GM12878 (cell line): ENCODE measurements around the gene MCC. TPM values are rescaled to one million over a fixed set of nuclear protein-coding genes. Genes with fewer than 3 reads are reported as not detected.

Experiments used
- ATAC-seq: fragments of 200-7000 bp; cut with Tn5 transposase; 3 replicates; pipeline ENCODE4 v1.9.1; 2020; ENCODE audit warnings: mild to moderate bottlenecking, moderate library complexity
- BruUV-seq: library from RNA; stranded (reverse); fragments of 400-500 nt; replicated peaks from 2 replicates; lab custom pipeline; 2021; lab: Mats Ljungman, UMichigan
- CTCF ChIA-PET: fragments of 300-600 bp; sonication (Branson Sonifier 250); formaldehyde crosslinking; extraction: SDS; loops from one replicate; lab custom pipeline; 2021; ENCODE audit warnings: inconsistent platforms; lab: Yijun Ruan, JAX
- POLR2A ChIA-PET: fragments of 350-600 bp; formaldehyde crosslinking; extraction: SDS; loops from one replicate; lab custom pipeline; 2021; ENCODE audit warnings: inconsistent platforms; lab: Charles Lee
- RAD21 ChIA-PET: fragments of 300-600 bp; sonication (Branson Sonifier 250); formaldehyde crosslinking; loops from one replicate; lab custom pipeline; 2023; ENCODE audit warnings: antibody characterized with exemption; ENCODE audit not compliant: unreplicated experiment; lab: Charles Lee
- SMC1A ChIA-PET: fragments of 300-600 bp; sonication (Branson Sonifier 250); formaldehyde crosslinking; loops from one replicate; lab custom pipeline; 2023; ENCODE audit not compliant: unreplicated experiment, uncharacterized antibody; lab: Charles Lee
- DNase-seq: peaks from one replicate; pipeline ENCODE4 v3.0.0-alpha.2; 2011; ENCODE audit warnings: low read depth, low spot score
- FAIRE-seq: peaks from 3 replicates; lab custom pipeline; 2011; peaks lifted over from hg19 to GRCh38; lab: Jason Lieb, UNC
- H2AFZ ChIP-seq: 2 replicates; pipeline ENCODE4 v1.6.0; 2011; ENCODE audit warnings: low read depth, low read length, control low read depth; ENCODE audit not compliant: control insufficient read depth
- H3K27ac ChIP-seq: 2 replicates; pipeline ENCODE4 v1.5.1; 2011; ENCODE audit warnings: control low read depth; ENCODE audit not compliant: control insufficient read depth, insufficient read depth
- H3K27me3 ChIP-seq, 2 experiments: replicated peaks in 1 of 2; 2 replicates each; pipeline versions ENCODE4 v1.6.0 to v1.6.1; 2011; ENCODE audit warnings: low read length in 1 of 2; ENCODE audit not compliant: control insufficient read depth in 2 of 2, insufficient read depth in 2 of 2
- H3K36me3 ChIP-seq, 2 experiments: 2 replicates each; pipeline ENCODE4 v1.5.1; 2011; ENCODE audit warnings: low read length in 1 of 2; ENCODE audit not compliant: control insufficient read depth in 2 of 2, insufficient read depth in 2 of 2
- H3K4me1 ChIP-seq: 2 replicates; pipeline ENCODE4 v1.6.1; 2011; ENCODE audit warnings: mild to moderate bottlenecking, low read length, moderate library complexity, mixed read lengths; ENCODE audit not compliant: control insufficient read depth, insufficient read depth
- H3K4me2 ChIP-seq: 2 replicates; pipeline ENCODE4 v1.6.0; 2011; ENCODE audit warnings: control low read depth; ENCODE audit not compliant: control insufficient read depth, insufficient read depth
- H3K4me3 ChIP-seq: fragments of 200-600 bp; sonication (generic); 2 replicates; pipeline ENCODE4 v1.5.1; 2016
- H3K79me2 ChIP-seq: 2 replicates; pipeline ENCODE4 v1.6.0; 2011; ENCODE audit warnings: low read length; ENCODE audit not compliant: control insufficient read depth, insufficient read depth
- H3K9ac ChIP-seq: 2 replicates; pipeline ENCODE4 v1.8.0; 2011; ENCODE audit warnings: low read length, control low read depth, mixed read lengths; ENCODE audit not compliant: control insufficient read depth, insufficient read depth
- H3K9me3 ChIP-seq: replicated peaks from 3 replicates; pipeline ENCODE4 v1.5.1; 2011; ENCODE audit warnings: mild to moderate bottlenecking, low read length; ENCODE audit not compliant: control insufficient read depth, insufficient read depth
- H4K20me1 ChIP-seq: 2 replicates; pipeline ENCODE4 v1.6.0; 2011; ENCODE audit not compliant: control insufficient read depth, insufficient read depth
- HCFC1 ChIP-seq: fragments of 150-350 bp; IDR thresholded peaks from 2 replicates; pipeline ENCODE4 v1.6.1; 2014; ENCODE audit warnings: low read length
- MYB ChIP-seq: fragments of 150-350 bp; IDR thresholded peaks from 2 replicates; pipeline ENCODE4 v1.6.1; 2014; ENCODE audit warnings: mild to moderate bottlenecking, low read depth, low read length, borderline replicate concordance
- NFYB ChIP-seq: IDR thresholded peaks from 2 replicates; pipeline ENCODE4 v1.6.1; 2011; ENCODE audit warnings: low read depth, mild to moderate bottlenecking, low read length, improper control_type of control experiment, moderate library complexity; ENCODE audit not compliant: insufficient read depth
- PAX5 ChIP-seq: IDR thresholded peaks from 2 replicates; pipeline ENCODE4 v1.6.1; 2011; ENCODE audit warnings: low read depth, low read length, borderline replicate concordance
- WGBS: methylation state at CpG from one replicate; pipeline ENCODE4 v1.1.6; 2016; ENCODE audit warnings: low lambda C conversion rate; ENCODE audit not compliant: insufficient replicate concordance, insufficient coverage; ENCODE audit errors: missing lambda C conversion rate; 5-methylcytosine and 5-hydroxymethylcytosine counted together
- in situ Hi-C: fragments of 300-500 bp; cut with MboI; formaldehyde crosslinking; loops from 9 replicates; pipeline ENCODE4 v1.14.3; 2018; ENCODE audit warnings: mixed read lengths
- intact Hi-C: fragments of 100-400 bp; cut with micrococcal nuclease; formaldehyde crosslinking; loops from one replicate; pipeline ENCODE4 v1.14.2; 2022; ENCODE audit not compliant: unreplicated experiment
- polyA plus RNA-seq, 11 experiments: library from polyadenylated mRNA; depleted of rRNA in 4 of 11; unstranded in 6 of 11; stranded (reverse) in 5 of 11; fragments of >200 nt; fragmentation: Nextera tagmentation in 4 of 11; fragmentation: Illumina TruSeq in 1 of 11; extraction: Ambion mirVana in 4 of 11; extraction: Trizol in 1 of 11; gene quantifications; 1 replicate in 1 of 11; 2 replicates in 10 of 11; pipeline versions ENCODE4 v1.2.1 to v1.2.3, GENCODE V29; 2011 to 2016; ENCODE audit warnings: inconsistent platforms in 2 of 11, missing spikeins in 2 of 11, low read depth in 1 of 11
- total RNA-seq, 4 experiments: library from RNA; depleted of rRNA in 3 of 4; stranded (reverse); fragments of >200 nt in 3 of 4; fragmentation: Illumina TruSeq in 1 of 4; extraction: Trizol in 1 of 4; gene quantifications; 2 replicates each; pipeline versions ENCODE4 v1.2.1 to v1.2.3, GENCODE V29; 2013 to 2021
- TF ChIP-seq, protein P1 (sequence below): fragments of 450-650 bp; IDR thresholded peaks from 2 replicates; pipeline ENCODE4 v1.6.1; 2017; ENCODE audit warnings: antibody characterized with exemption, mild to moderate bottlenecking, moderate library complexity

The MCC gene
- total and polyA plus RNA-seq, 10 of the 15 experiments (the other 5 are each of a cell fraction or from before 2014, with no cell fraction given): 0.03 to 0.86 (median 0.16) TPM

GRCh38 chr5:113347572-113347971 lies 140.7 kb downstream of the MCC start:
- no peak overlapping the region for H3K4me3 ChIP-seq
- no peak overlapping the region for H2AFZ ChIP-seq
- no peaks in the 10 kb centered on the region for H4K20me1 ChIP-seq
- TF ChIP-seq NFYB: no peak
- no peak for TF ChIP-seq PAX5
- TF ChIP-seq, protein P1, sequence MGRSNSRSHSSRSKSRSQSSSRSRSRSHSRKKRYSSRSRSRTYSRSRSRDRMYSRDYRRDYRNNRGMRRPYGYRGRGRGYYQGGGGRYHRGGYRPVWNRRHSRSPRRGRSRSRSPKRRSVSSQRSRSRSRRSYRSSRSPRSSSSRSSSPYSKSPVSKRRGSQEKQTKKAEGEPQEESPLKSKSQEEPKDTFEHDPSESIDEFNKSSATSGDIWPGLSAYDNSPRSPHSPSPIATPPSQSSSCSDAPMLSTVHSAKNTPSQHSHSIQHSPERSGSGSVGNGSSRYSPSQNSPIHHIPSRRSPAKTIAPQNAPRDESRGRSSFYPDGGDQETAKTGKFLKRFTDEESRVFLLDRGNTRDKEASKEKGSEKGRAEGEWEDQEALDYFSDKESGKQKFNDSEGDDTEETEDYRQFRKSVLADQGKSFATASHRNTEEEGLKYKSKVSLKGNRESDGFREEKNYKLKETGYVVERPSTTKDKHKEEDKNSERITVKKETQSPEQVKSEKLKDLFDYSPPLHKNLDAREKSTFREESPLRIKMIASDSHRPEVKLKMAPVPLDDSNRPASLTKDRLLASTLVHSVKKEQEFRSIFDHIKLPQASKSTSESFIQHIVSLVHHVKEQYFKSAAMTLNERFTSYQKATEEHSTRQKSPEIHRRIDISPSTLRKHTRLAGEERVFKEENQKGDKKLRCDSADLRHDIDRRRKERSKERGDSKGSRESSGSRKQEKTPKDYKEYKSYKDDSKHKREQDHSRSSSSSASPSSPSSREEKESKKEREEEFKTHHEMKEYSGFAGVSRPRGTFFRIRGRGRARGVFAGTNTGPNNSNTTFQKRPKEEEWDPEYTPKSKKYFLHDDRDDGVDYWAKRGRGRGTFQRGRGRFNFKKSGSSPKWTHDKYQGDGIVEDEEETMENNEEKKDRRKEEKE: no peak
- TF ChIP-seq MYB: no peak
- TF ChIP-seq HCFC1: no peak
- TF ChIP-seq, all 136 proteins: peak for 0
- ATAC-seq (no peak), FAIRE-seq (no peak), DNase-seq (no peak)
- POLR2A ChIA-PET: no interaction called here
- H3K27ac ChIP-seq: no peak overlapping the region
- intact Hi-C loops: no loop called here
- H3K79me2 ChIP-seq: no peaks in the 10 kb centered on the region
- no peak overlapping the region for H3K4me2 ChIP-seq
- H3K36me3 ChIP-seq: no peaks in the 10 kb centered on the region
- no peaks in the 10 kb centered on the region for H3K9me3 ChIP-seq
- WGBS: 0% methylated on average over 1 of the region's 1 CpG
- SMC1A ChIA-PET: no interaction called here
- H3K27me3 ChIP-seq: peaks cover 0 to 4% of the 10 kb centered on the region in 2 experiments; a peak in 2 of 4 replicates
- CTCF ChIA-PET: no interaction called here
- H3K4me1 ChIP-seq: no peaks in the 10 kb centered on the region
- BruUV-seq: no TSS peak
- RAD21 ChIA-PET: no interaction called here
- in situ Hi-C loops: no loop called here
- no peak overlapping the region for H3K9ac ChIP-seq
